Retinal pigment epithelial cell (primary cell): Measurements from ENCODE around the gene ATP10A.

Experiments
- DNase-seq: peaks from one replicate; pipeline ENCODE4 v3.0.0-alpha.2; 2010; ENCODE audit warnings: low read depth
- H3K4me3 ChIP-seq: 2 replicates; pipeline ENCODE4 v1.5.1; 2011; ENCODE audit warnings: mild to moderate bottlenecking, low read length, control low read depth, moderate library complexity
- TF ChIP-seq, protein P1 (sequence below): conservative IDR thresholded peaks from 2 replicates; pipeline ENCODE4 v1.5.1; 2011; ENCODE audit warnings: low read depth, low read length, control low read depth, inconsistent platforms

ATP10A gene

DNA sequence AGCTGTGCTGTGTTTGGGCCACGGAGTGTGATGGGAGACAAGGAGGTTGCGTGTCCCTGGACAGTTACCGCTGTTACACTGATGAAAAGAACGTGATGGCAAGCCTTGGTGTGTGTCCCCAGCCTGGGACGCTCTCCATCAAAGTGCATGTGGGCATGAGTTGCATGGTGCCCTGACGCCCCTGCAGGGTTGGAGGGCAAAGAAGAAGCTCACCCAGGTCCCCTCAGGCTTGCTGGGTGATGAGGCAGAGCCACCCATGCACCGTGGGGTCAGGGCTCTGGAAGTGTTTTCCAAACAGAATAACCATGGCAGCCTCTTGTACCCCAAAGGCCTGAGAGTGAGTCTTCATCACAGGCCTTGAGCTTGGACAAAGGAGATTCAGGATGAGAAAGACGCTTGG, 189.2 kb downstream of the ATP10A start:
- TF ChIP-seq, protein P1, sequence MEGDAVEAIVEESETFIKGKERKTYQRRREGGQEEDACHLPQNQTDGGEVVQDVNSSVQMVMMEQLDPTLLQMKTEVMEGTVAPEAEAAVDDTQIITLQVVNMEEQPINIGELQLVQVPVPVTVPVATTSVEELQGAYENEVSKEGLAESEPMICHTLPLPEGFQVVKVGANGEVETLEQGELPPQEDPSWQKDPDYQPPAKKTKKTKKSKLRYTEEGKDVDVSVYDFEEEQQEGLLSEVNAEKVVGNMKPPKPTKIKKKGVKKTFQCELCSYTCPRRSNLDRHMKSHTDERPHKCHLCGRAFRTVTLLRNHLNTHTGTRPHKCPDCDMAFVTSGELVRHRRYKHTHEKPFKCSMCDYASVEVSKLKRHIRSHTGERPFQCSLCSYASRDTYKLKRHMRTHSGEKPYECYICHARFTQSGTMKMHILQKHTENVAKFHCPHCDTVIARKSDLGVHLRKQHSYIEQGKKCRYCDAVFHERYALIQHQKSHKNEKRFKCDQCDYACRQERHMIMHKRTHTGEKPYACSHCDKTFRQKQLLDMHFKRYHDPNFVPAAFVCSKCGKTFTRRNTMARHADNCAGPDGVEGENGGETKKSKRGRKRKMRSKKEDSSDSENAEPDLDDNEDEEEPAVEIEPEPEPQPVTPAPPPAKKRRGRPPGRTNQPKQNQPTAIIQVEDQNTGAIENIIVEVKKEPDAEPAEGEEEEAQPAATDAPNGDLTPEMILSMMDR: no peak
- H3K4me3 ChIP-seq: no peak overlapping the region
- no peak for DNase-seq

DNA sequence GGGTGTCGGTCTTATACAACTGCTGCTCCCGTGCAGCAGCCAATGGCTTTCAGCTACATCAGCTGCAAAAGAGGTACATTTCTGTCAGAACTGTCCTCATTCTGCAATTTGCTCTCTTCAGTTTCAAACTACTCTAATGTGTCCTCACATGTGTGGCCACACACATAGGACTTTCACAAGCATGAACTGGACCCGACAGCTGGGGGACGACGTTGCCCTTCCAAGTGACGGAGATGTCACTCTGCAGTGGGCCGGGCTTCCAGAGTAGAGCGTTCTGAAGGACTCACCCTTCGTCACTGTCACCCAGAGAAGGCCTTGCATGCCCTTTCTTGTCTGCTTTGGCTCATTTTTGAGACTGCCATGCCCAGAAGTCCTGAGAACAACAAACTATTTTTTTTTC, 189.8 kb downstream of the ATP10A start:
- H3K4me3 ChIP-seq: no peak overlapping the region
- no peak for DNase-seq
- TF ChIP-seq, protein P1: no peak

DNA sequence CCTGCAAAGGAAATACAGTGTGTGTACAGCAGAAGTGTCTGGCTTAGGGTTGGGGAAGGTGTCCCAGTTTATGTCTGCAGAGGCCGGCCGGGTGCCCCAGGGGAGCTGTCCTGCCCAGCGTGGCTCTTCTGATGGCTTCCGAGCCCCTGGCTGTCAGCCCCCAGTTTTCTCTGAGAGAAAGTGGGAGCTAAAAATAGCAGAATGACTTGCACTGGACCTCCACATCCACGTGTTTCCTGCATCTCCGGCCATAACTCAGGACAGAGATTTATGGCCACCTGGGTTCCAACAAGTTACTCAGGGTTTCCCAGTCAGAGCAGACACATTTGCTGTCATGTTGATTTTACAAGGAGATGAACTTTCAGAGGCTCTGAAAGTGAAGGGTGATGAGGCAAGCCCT, 192.0 kb downstream of the ATP10A start:
- DNase-seq: no peak
- TF ChIP-seq, protein P1: no peak

DNA sequence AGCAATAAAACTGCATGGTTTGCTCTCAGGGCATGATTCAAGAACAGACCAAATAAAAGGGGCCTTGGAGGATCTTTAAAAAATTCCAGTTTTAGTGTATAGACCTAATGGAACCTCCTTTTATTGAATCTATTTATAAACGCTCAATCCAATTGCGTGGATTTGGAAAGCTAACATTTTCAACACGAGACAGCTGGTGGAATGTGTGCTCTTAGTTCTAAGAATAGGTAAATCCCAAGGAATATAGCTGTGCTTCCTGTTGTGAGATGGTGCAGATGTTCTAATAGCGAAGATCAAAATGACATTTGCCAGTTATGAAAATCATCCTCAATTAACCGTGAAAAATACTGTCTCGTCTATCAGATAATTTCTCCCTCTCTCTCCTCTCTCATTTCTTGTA, 192.5 kb downstream of the ATP10A start:
- DNase-seq: no peak
- TF ChIP-seq, protein P1: no peak
- H3K4me3 ChIP-seq: peak overlapping the region; percentile 28

More for the DNA sequence above, 192.0 kb downstream of the ATP10A start:
- no peak overlapping the region for H3K4me3 ChIP-seq

DNA sequence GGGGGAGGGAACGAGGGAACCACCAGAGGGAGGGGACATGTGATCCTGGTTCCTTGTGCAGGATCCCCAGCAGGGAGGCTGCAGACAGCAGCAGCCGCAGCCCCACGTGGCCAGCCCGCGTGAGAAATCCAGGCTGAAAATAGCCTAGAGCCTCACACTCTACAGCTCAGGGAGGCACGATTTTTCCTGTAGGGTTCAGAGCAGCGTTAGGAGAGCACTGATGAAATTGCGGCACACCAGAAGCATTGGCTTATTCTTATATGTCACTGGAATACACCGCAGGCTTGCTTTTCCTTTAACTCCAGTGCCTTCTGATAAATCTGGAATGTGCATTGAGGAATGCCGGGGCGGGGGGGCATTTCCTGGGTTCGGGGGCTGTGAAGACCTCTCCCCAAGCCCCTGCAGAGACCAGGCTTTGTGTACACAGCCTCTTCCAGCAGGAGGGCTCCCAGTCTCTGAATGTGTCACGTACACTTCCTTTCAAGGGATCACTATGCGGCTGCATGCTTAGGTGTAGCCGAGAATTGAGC, 193.0 kb downstream of the ATP10A start:
- TF ChIP-seq, protein P1: no peak
- peak overlapping the region; percentile 28 for H3K4me3 ChIP-seq
- DNase-seq: peak; percentile 42

DNA sequence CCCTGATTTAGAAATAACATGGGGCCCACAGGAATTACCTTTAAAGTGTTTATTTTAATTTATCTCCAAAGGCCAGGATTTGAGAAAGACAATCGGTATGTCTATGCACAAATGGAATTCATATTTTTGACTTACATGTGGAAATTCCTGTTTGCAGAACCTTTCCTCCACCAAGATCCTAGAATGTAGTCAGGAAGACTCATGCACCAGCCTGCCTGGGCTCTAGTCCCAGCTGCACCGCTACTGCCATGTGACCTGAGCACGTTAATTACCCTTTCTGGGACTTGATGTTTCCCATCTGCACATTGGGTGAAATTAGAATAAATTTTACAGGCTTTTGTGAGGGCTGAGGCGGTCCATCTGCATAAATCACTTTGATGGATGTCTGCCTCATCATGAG, 194.2 kb downstream of the ATP10A start:
- H3K4me3 ChIP-seq: no peak overlapping the region
- TF ChIP-seq, protein P1: no peak
- DNase-seq: no peak

DNA sequence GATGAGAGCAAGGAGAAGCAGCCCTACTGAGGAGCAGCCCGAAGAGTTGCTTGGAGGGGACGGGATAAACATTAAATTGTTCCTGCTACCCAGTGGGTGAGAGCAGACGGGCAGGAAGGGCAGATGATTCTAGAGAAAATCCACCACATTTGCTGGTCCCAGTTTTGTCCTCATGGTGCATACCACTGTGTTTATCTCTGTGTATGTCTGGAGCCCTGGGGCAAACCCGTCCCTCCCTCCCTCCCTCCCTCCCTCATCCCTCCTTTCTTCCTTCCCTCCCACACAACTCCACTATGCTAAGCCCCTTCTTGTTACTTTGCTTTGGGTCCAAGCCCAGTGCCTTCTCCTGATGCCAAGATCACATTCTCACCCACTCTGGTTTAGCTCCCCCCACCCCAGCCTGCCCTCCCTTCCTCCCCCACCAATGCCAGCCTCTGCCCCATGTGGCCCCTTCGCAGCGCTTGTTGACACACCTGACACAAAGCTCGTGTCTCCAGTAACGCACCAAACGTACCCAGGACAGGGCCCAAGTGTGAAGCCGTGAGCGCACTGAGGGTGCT, 194.8 kb downstream of the ATP10A start:
- DNase-seq: no peak
- H3K4me3 ChIP-seq: no peak overlapping the region
- TF ChIP-seq, protein P1: no peak
